Neural cell (in vitro differentiated cells): Measurements from ENCODE around the gene PWP2. TPM values are rescaled to one million over a fixed set of nuclear protein-coding genes. Genes with fewer than 3 reads are reported as not detected.
"Not testable (repeated sequence)": the region's sequence is repeated elsewhere in the genome, so short reads cannot be mapped to it uniquely, and the experiment has no call there.

Experiments used
- H2AFZ ChIP-seq: fragments of 200-600, 300-800 bp; sonication (generic), shearing (Covaris generic); 2 replicates; pipeline ENCODE4 v1.6.0; 2014; ENCODE audit warnings: low read depth, mild to moderate bottlenecking, antibody characterized with exemption, low read length, moderate library complexity
- H3F3A ChIP-seq: fragments of 200-600 bp; shearing (Covaris generic); 2 replicates; pipeline ENCODE4 v1.6.1; 2016; ENCODE audit warnings: mild to moderate bottlenecking, moderate library complexity, mixed read lengths, antibody characterized with exemption, low read length; ENCODE audit not compliant: insufficient read depth, poor library complexity, severe bottlenecking
- H3K27ac ChIP-seq: fragments of 200-600, 300-800 bp; sonication (generic), shearing (Covaris generic); 2 replicates; pipeline ENCODE4 v1.5.1; 2014; ENCODE audit warnings: mild to moderate bottlenecking, low read length, moderate library complexity
- H3K27me3 ChIP-seq: fragments of 300-800, 200-600 bp; sonication (generic), shearing (Covaris generic); 2 replicates; pipeline ENCODE4 v1.6.0; 2014; ENCODE audit warnings: mild to moderate bottlenecking, low read depth, low read length, moderate library complexity; ENCODE audit not compliant: insufficient read depth
- H3K36me3 ChIP-seq: fragments of 300-800, 200-600 bp; sonication (generic), shearing (Covaris generic); 2 replicates; pipeline ENCODE4 v1.5.1; 2014; ENCODE audit warnings: mild to moderate bottlenecking, antibody characterized with exemption, low read length, moderate library complexity; ENCODE audit not compliant: insufficient read depth
- H3K4me2 ChIP-seq: fragments of 300-800, 200-600 bp; sonication (generic), shearing (Covaris generic); 2 replicates; pipeline ENCODE4 v1.6.0; 2014; ENCODE audit warnings: mild to moderate bottlenecking, low read length
- H3K4me3 ChIP-seq: fragments of 300-800, 200-600 bp; sonication (generic), shearing (Covaris generic); 2 replicates; pipeline ENCODE4 v1.5.1; 2014; ENCODE audit warnings: mild to moderate bottlenecking, low read length, moderate library complexity
- H3K79me2 ChIP-seq: fragments of 200-600 bp; shearing (Covaris generic); replicated peaks from 2 replicates; pipeline ENCODE4 v1.6.0; 2014; ENCODE audit warnings: mild to moderate bottlenecking, low read length, moderate library complexity; ENCODE audit not compliant: insufficient read depth
- H3K9ac ChIP-seq: fragments of 300-800, 200-600 bp; sonication (generic), shearing (Covaris generic); 2 replicates; pipeline ENCODE4 v1.6.1; 2016; ENCODE audit warnings: mild to moderate bottlenecking, low read length, mixed read lengths
- H3K9me2 ChIP-seq: fragments of 200-600 bp; shearing (Covaris generic); 2 replicates; pipeline ENCODE4 v1.6.1; 2016; ENCODE audit warnings: mild to moderate bottlenecking, low read length, mixed read lengths; ENCODE audit not compliant: insufficient read depth
- H3K9me3 ChIP-seq: fragments of 200-600, 300-800 bp; sonication (generic), shearing (Covaris generic); 2 replicates; pipeline ENCODE4 v1.6.1; 2016; ENCODE audit warnings: mild to moderate bottlenecking, mixed run types, low read length, moderate library complexity, mixed read lengths
- H4K20me1 ChIP-seq: fragments of 200-600 bp; shearing (Covaris generic); 2 replicates; pipeline ENCODE4 v1.6.1; 2016; ENCODE audit warnings: mild to moderate bottlenecking, mixed run types; ENCODE audit not compliant: insufficient read depth
- polyA plus RNA-seq: library from polyadenylated mRNA; depleted of rRNA; stranded (reverse); fragments of >200 nt; gene quantifications from 2 replicates; pipeline ENCODE4 v1.2.3, GENCODE V29; 2014

PWP2 gene
- polyA plus RNA-seq, 1 donor from 2014 or later: 1.7 TPM

DNA sequence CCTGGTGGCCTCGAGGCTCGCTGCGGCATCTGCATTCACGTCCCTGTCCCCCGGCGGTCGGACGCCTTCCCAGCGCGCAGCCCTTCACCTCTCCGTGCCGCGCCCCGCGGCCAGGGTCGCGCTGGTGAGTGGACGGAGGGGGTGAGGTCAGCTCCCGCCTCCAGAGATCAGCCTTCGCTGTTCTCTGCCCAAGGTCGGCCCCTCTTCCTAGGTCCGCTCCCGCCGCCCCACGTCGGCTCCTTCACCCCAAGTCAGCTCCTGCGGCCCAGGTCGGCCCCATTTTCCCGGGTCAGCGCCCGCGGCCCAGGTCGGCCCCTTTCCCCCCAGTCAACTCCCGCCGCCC is 26.5 kb downstream of the PWP2 start:
- H3K9me2 ChIP-seq, H2AFZ ChIP-seq, H3K9me3 ChIP-seq, H3K36me3 ChIP-seq, H3K27me3 ChIP-seq, H3K4me3 ChIP-seq, H3F3A ChIP-seq, H3K79me2 ChIP-seq, H3K27ac ChIP-seq, H3K9ac ChIP-seq, H4K20me1 ChIP-seq, H3K4me2 ChIP-seq: not testable (repeated sequence)

- H3K4me3 ChIP-seq, H3K4me2 ChIP-seq, H3F3A ChIP-seq, H3K9me3 ChIP-seq, H4K20me1 ChIP-seq, H2AFZ ChIP-seq, H3K79me2 ChIP-seq, H3K9me2 ChIP-seq, H3K9ac ChIP-seq, H3K27ac ChIP-seq, H3K36me3 ChIP-seq, H3K27me3 ChIP-seq: not testable (repeated sequence)
Measured at GRCh38 chr21:44134732-44135131, 27.5 kb downstream of the PWP2 start.

DNA sequence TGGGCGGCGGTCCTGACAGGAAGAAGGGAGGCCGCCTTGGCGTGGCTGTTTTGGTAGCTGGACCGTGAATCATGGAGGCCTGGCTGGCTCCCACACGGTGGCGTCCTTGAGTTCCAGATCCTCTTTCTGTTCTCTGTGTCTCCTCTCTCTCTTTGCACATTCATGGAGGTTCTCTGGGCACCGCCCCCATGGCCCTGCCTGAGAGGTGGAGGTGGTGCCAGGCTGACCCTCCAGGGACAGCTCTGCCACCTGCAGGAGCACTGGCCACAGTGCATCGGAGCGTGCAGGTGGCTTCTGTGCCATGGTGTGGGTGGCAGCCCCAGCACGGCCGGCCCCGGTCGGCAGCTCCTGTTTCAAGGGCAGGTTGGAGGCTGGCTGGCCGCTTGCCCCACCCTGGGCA is 30.8 kb downstream of the PWP2 start:
- not testable (repeated sequence) for H2AFZ ChIP-seq, H3F3A ChIP-seq, H3K4me2 ChIP-seq, H3K79me2 ChIP-seq, H4K20me1 ChIP-seq, H3K27ac ChIP-seq, H3K27me3 ChIP-seq, H3K9me3 ChIP-seq, H3K9me2 ChIP-seq, H3K36me3 ChIP-seq, H3K9ac ChIP-seq, H3K4me3 ChIP-seq

GRCh38 chr21:44139787-44140551 is 32.8 kb downstream of the PWP2 start:
- not testable (repeated sequence) for H3K27me3 ChIP-seq, H3K36me3 ChIP-seq, H3K9me3 ChIP-seq, H3F3A ChIP-seq, H3K4me3 ChIP-seq, H2AFZ ChIP-seq, H4K20me1 ChIP-seq, H3K27ac ChIP-seq, H3K4me2 ChIP-seq, H3K9ac ChIP-seq, H3K9me2 ChIP-seq, H3K79me2 ChIP-seq

GRCh38 chr21:44140552-44140932 is 33.3 kb downstream of the PWP2 start:
- not testable (repeated sequence) for H3K9me3 ChIP-seq, H3F3A ChIP-seq, H3K4me3 ChIP-seq, H3K36me3 ChIP-seq, H3K27ac ChIP-seq, H3K27me3 ChIP-seq, H3K9ac ChIP-seq, H3K4me2 ChIP-seq, H3K9me2 ChIP-seq, H3K79me2 ChIP-seq, H4K20me1 ChIP-seq, H2AFZ ChIP-seq

DNA sequence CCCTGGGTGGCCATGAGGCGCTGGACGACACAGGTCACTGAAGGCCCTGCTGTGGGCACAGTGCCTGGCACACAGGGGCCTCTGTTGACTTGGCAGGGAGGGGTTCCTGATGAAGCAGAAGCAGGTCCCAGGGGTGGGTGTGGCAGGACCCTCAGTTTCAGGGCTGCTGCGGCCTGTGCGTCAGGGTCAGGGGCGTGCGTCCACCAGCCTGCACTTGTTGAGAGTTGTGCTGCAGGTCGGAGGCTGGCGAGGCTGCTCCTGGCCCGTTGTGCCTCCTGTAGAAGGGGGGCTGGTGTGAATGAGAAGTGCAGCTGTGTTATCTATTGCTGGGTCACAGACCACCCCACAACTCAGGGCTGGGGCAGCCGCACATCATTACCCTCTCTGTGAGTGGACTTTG is 35.3 kb downstream of the PWP2 start:
- not testable (repeated sequence) for H3K4me2 ChIP-seq, H3K9me2 ChIP-seq, H3K36me3 ChIP-seq, H3K79me2 ChIP-seq, H2AFZ ChIP-seq, H3K9me3 ChIP-seq, H3K4me3 ChIP-seq, H3K27ac ChIP-seq, H3K27me3 ChIP-seq, H3K9ac ChIP-seq, H3F3A ChIP-seq, H4K20me1 ChIP-seq

GRCh38 chr21:44143380-44143779 is 36.2 kb downstream of the PWP2 start:
- not testable (repeated sequence) for H2AFZ ChIP-seq, H3K27ac ChIP-seq, H3K9me3 ChIP-seq, H3K36me3 ChIP-seq, H3K27me3 ChIP-seq, H3K9ac ChIP-seq, H3K9me2 ChIP-seq, H4K20me1 ChIP-seq, H3K79me2 ChIP-seq, H3K4me2 ChIP-seq, H3F3A ChIP-seq, H3K4me3 ChIP-seq

DNA sequence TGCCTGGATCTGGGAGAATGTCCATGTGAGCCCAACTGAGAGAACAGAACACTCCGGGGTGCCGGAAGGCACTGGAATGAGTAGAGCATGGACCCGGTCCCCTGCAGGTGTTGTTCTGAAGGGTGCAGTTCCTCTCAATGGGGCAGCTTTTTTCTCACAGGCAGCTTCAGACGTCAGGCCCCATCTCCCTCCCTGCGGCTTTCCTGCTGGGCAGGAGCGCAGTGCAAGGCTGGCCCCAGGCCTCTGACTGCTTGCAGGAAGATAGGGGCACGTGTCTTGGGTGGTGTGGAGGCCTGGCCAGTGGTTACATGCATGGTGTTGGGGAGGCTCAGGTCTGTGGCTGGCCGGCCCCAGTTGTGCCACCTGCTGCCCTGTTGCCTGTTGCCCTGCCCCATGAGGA is 36.8 kb downstream of the PWP2 start:
- not testable (repeated sequence) for H2AFZ ChIP-seq, H3K79me2 ChIP-seq, H3K4me3 ChIP-seq, H3K27me3 ChIP-seq, H3K36me3 ChIP-seq, H3K9ac ChIP-seq, H3F3A ChIP-seq, H3K27ac ChIP-seq, H3K9me2 ChIP-seq, H4K20me1 ChIP-seq, H3K4me2 ChIP-seq, H3K9me3 ChIP-seq
